GM23338 (cell line): ENCODE measurements around the gene OSBPL5.

ENCODE experiments used
- CREB1 ChIP-seq: fragments of 250-450 bp; sonication (Bioruptor Pico); IDR thresholded peaks from 2 replicates; pipeline ENCODE4 v1.5.0; 2020; ENCODE audit warnings: low read depth, mild to moderate bottlenecking, moderate library complexity
- CTCF ChIP-seq, 2 experiments: fragments of 200-600 bp in 1 of 2; sonication (generic) in 1 of 2; conservative IDR thresholded peaks; 2 replicates each; pipeline versions ENCODE4 v1.5.1 to v1.6.1; 2016 to 2017; ENCODE audit warnings: antibody characterized with exemption in 2 of 2, low read depth in 2 of 2, mild to moderate bottlenecking in 2 of 2, moderate library complexity in 1 of 2
- EZH2phosphoT487 ChIP-seq: fragments of 200-600 bp; sonication (generic); IDR thresholded peaks from one replicate; pipeline ENCODE4 v1.8.1; 2018; ENCODE audit warnings: antibody characterized with exemption; ENCODE audit not compliant: unreplicated experiment

- no peak for TF ChIP-seq CTCF (conservative IDR thresholded peaks at IDR 0.05; ENCODE audit: low read depth in 2 of 2)
- no peak for TF ChIP-seq CREB1 (CRISPR knock-in tag)
- TF ChIP-seq EZH2phosphoT487: no peak
Observed at GRCh38 chr11:3161720-3162409, 3.2 kb downstream of the OSBPL5 start.
